K562 (cell line): ENCODE measurements around the gene IGF2BP3.

Experiments
- MLLT1 ChIP-seq, 2 experiments: fragments of 450-650 bp; IDR thresholded peaks; 2 replicates each; pipeline ENCODE4 v1.6.1; 2016
- MLX ChIP-seq, 2 experiments: fragments of 450-650 bp in 1 of 2; sonication (generic) in 1 of 2; formaldehyde crosslinking; conservative IDR thresholded peaks; 2 replicates each; pipeline versions ENCODE4 v1.4.0 to v1.8.1; 2020 to 2022; ENCODE audit warnings: mild to moderate bottlenecking in 1 of 2, missing genetic modification reagents in 1 of 2
- PREB ChIP-seq: sonication (generic); formaldehyde crosslinking; IDR thresholded peaks from 2 replicates; pipeline ENCODE4 v1.8.1; 2023; ENCODE audit warnings: mild to moderate bottlenecking, missing genetic modification reagents
- ZNF280B ChIP-seq: fragments of 250-450 bp; sonication (Bioruptor Pico); IDR thresholded peaks from 2 replicates; pipeline ENCODE4 v1.5.1; 2021; ENCODE audit warnings: mild to moderate bottlenecking
- ZNF644 ChIP-seq: fragments of 200-800 bp; sonication (Bioruptor generic); IDR thresholded peaks from 2 replicates; pipeline ENCODE4 v1.6.1; 2016; ENCODE audit warnings: low read depth, missing genetic modification characterization, missing compliant biosample characterization

GRCh38 chr7:23298141-23298881 lies 172.0 kb downstream of the IGF2BP3 start:
- TF ChIP-seq MLX (CRISPR knock-in tag; conservative IDR thresholded peaks at IDR 0.05) (no peak), MLLT1 (IDR thresholded peaks at IDR 0.05) (no peak), ZNF280B (no peak), ZNF644 (tag) (no peak), PREB (CRISPR knock-in tag) (no peak)
